ENCODE results near the gene ITPKC. TPM values are rescaled to one million over a fixed set of nuclear protein-coding genes. Genes with fewer than 3 reads are reported as not detected.

Gene ITPKC
- total and polyA plus RNA-seq, 9 of the 15 experiments (the other 6 are each of a cell fraction or from before 2014, with no cell fraction given): 0.08 to 9.3 (median 5.8) TPM

GRCh38 chr19:40690693-40691420 is 26.1 kb upstream of the ITPKC start (continued):
- TF ChIP-seq RERE (CRISPR knock-in tag; IDR thresholded peaks at IDR 0.05; ENCODE audit: borderline replicate concordance) (no peak), XRCC3 (IDR thresholded peaks at IDR 0.05) (no peak), SAFB (IDR thresholded peaks at IDR 0.05; ENCODE audit: borderline replicate concordance, low read depth, low read length) (no peak), SMAD1 (IDR thresholded peaks at IDR 0.05; ENCODE audit: low read depth, low read length, partially characterized antibody) (no peak), ILF3 (IDR thresholded peaks at IDR 0.05; ENCODE audit: borderline replicate concordance) (no peak), GMEB1 (CRISPR knock-in tag; IDR thresholded peaks at IDR 0.05) (0 out of 2 replicates have a peak, but pooled peaks have one; percentile 28), ARID4B (CRISPR knock-in tag; IDR thresholded peaks at IDR 0.05) (no peak; the same call in 1 of the 2 replicates), KLF13 (tag; IDR thresholded peaks at IDR 0.05; ENCODE audit: borderline replicate concordance, low read depth) (peak; percentile 46; the same call in 1 of the 2 replicates), RFX5 (IDR thresholded peaks at IDR 0.05; ENCODE audit: low read depth, low read length) (no peak), FOXJ2 (tag; IDR thresholded peaks at IDR 0.05) (0 out of 2 replicates have a peak, but pooled peaks have one; percentile 38), SMARCB1 (IDR thresholded peaks at IDR 0.05; ENCODE audit: insufficient read length, low read depth) (no peak), CBX1 (IDR thresholded peaks at IDR 0.05; ENCODE audit: low read depth) (no peak)
- TF ChIP-seq, protein P1, sequence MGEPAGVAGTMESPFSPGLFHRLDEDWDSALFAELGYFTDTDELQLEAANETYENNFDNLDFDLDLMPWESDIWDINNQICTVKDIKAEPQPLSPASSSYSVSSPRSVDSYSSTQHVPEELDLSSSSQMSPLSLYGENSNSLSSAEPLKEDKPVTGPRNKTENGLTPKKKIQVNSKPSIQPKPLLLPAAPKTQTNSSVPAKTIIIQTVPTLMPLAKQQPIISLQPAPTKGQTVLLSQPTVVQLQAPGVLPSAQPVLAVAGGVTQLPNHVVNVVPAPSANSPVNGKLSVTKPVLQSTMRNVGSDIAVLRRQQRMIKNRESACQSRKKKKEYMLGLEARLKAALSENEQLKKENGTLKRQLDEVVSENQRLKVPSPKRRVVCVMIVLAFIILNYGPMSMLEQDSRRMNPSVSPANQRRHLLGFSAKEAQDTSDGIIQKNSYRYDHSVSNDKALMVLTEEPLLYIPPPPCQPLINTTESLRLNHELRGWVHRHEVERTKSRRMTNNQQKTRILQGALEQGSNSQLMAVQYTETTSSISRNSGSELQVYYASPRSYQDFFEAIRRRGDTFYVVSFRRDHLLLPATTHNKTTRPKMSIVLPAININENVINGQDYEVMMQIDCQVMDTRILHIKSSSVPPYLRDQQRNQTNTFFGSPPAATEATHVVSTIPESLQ (CRISPR knock-in tag; IDR thresholded peaks at IDR 0.05): no peak; the same call in 1 of the 2 replicates
